ENCODE data around the gene CNTNAP2. TPM values are rescaled to one million over a fixed set of nuclear protein-coding genes. Genes with fewer than 3 reads are reported as not detected.

Gene CNTNAP2
- total RNA-seq, 4 donors from 2014 or later: 0.42 TPM; not detected in 3

GRCh38 chr7:147878912-147879661 is 1762.5 kb downstream of the CNTNAP2 start:
- no peaks in the 10 kb centered on the region for H3K9me3 ChIP-seq
- 29 to 30% methylated on average over 9 of the region's 9 CpGs for WGBS, 2 donors

GRCh38 chr7:147885869-147886268 is 1769.3 kb downstream of the CNTNAP2 start:
- Histone ChIP-seq H3K36me3 (no peaks in the 10 kb centered on the region), H3K4me1 (no peaks in the 10 kb centered on the region), H3K4me3 (no peak overlapping the region), H3K27ac (no peak overlapping the region), H3K27me3 (no peaks in the 10 kb centered on the region), H3K9me3 (no peaks in the 10 kb centered on the region)
- WGBS, 2 donors: 88 to 95% methylated on average over 5 of the region's 5 CpGs
- TF ChIP-seq EP300 (IDR thresholded peaks at IDR 0.05) (no peak), CTCF (IDR thresholded peaks at IDR 0.05) (no peak), POLR2A (IDR thresholded peaks at IDR 0.05) (no peak)
- no peak for DNase-seq (ENCODE audit: low spot score in 2 of 2)

More at GRCh38 chr7:147878912-147879661, 1762.5 kb downstream of the CNTNAP2 start:
- H3K27me3 ChIP-seq: no peaks in the 10 kb centered on the region
- no peak for TF ChIP-seq EP300 (IDR thresholded peaks at IDR 0.05)
- no peak for TF ChIP-seq POLR2A (IDR thresholded peaks at IDR 0.05)
- no peak for TF ChIP-seq CTCF (IDR thresholded peaks at IDR 0.05)
- no peaks in the 10 kb centered on the region for H3K36me3 ChIP-seq
- peaks cover 0 to 8% (median 7%) of the 10 kb centered on the region in 4 donors for H3K4me1 ChIP-seq
- no peak overlapping the region for H3K27ac ChIP-seq
- no peak for DNase-seq (ENCODE audit: low spot score in 2 of 2)
- H3K4me3 ChIP-seq: no peak overlapping the region

GRCh38 chr7:147894271-147894670 is 1777.7 kb downstream of the CNTNAP2 start:
- no peak overlapping the region for H3K4me3 ChIP-seq

GRCh38 chr7:147896121-147896520 is 1779.5 kb downstream of the CNTNAP2 start:
- WGBS, 2 donors: 96% methylated on average over 7 of the region's 7 CpGs
- H3K9me3 ChIP-seq: no peaks in the 10 kb centered on the region
- no peak overlapping the region for H3K27ac ChIP-seq
- H3K4me1 ChIP-seq: no peaks in the 10 kb centered on the region
- no peaks in the 10 kb centered on the region for H3K36me3 ChIP-seq
- TF ChIP-seq EP300 (IDR thresholded peaks at IDR 0.05): no peak
- no peak for TF ChIP-seq POLR2A (IDR thresholded peaks at IDR 0.05)
- no peak for TF ChIP-seq CTCF (IDR thresholded peaks at IDR 0.05)
- H3K27me3 ChIP-seq: no peaks in the 10 kb centered on the region
- DNase-seq (ENCODE audit: low spot score in 2 of 2): no peak
- no peak overlapping the region for H3K4me3 ChIP-seq

More at GRCh38 chr7:147894271-147894670, 1777.7 kb downstream of the CNTNAP2 start:
- no peak for DNase-seq (ENCODE audit: low spot score in 2 of 2)
- H3K36me3 ChIP-seq: no peaks in the 10 kb centered on the region
- no peak overlapping the region for H3K27ac ChIP-seq
- H3K4me1 ChIP-seq: no peaks in the 10 kb centered on the region
- H3K9me3 ChIP-seq: no peaks in the 10 kb centered on the region
- TF ChIP-seq POLR2A (IDR thresholded peaks at IDR 0.05): no peak
- TF ChIP-seq CTCF (IDR thresholded peaks at IDR 0.05): no peak
- no peak for TF ChIP-seq EP300 (IDR thresholded peaks at IDR 0.05)
- H3K27me3 ChIP-seq: no peaks in the 10 kb centered on the region
- 49 to 53% methylated on average over 4 of the region's 4 CpGs for WGBS, 2 donors

GRCh38 chr7:147903536-147904218 is 1787.1 kb downstream of the CNTNAP2 start:
- Histone ChIP-seq H3K4me3 (no peak overlapping the region), H3K27ac (no peak overlapping the region), H3K36me3 (no peaks in the 10 kb centered on the region), H3K4me1 (no peaks in the 10 kb centered on the region), H3K9me3 (peaks cover 0 to 3% (median 0%) of the 10 kb centered on the region in 4 donors), H3K27me3 (no peaks in the 10 kb centered on the region)
- no peak for TF ChIP-seq EP300 (IDR thresholded peaks at IDR 0.05)
- TF ChIP-seq CTCF (IDR thresholded peaks at IDR 0.05): no peak
- TF ChIP-seq POLR2A (IDR thresholded peaks at IDR 0.05): no peak
- 82 to 84% methylated on average over 13 of the region's 13 CpGs for WGBS, 2 donors
- no peak for DNase-seq (ENCODE audit: low spot score in 2 of 2)

Data from tibial nerve (tissue), 4 donors.